ENCODE measurements around the gene SMAD6. TPM values are rescaled to one million over a fixed set of nuclear protein-coding genes. Genes with fewer than 3 reads are reported as not detected.
A peak's percentile ranks its signal among the peaks of the same experiment; 100 is the strongest.

SMAD6 gene
- total and polyA plus RNA-seq, 3 experiments from 2014 or later = 0.04 to 0.26 TPM; not detected in 1

DNA sequence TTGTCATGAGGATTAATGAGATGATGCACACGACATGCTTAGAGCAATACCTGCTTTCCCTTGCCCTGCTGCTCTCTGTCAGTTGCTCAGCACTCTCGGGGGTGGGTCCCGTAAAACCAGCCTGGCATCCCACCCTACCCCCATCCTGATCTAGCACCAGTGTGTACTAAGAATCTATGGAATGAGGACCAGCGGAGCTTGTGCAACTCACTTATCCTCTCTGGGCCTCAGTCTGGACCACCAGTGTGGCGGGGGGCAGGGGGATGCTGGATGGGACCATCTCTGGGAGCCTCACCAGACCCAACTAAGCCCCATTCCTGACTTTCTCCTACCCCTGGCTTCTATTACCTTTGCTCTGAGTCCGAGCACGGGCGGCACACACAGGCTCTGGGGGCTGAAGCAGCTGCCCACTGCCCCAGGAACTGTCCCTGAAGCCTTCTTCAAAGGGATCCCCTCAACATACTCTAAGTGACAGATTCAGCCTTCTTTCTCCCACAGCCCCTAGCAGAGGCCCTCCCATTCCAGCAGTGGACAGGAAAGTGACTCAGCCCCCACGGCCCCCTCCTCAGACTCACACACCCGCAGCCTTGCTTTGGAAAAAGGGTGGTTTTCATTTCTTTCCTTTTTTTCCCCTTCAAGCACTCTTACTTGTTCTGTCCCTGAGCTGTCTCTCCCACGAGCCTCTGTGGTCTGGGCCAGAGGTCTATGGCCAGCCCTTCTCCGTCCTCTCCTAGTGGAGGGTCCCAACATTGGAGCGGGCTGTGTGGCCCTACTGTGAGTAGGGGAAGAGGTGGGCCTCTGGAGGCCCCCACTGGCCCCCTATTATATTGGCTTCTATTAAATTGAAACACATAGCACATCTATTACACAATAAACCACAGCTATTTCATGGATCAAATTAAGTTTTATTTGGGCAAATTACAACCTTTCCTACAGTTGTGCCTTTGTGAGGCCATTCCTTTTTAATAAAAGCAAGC, 100.3 kb downstream of the SMAD6 start:
- no peaks in the 10 kb centered on the region for H3K27me3 ChIP-seq (ENCODE audit: insufficient read depth, low read length, poor library complexity, severe bottlenecking)
- no peak overlapping the region for H3K4me3 Mint-ChIP-seq
- H3K4me1 Mint-ChIP-seq = no peaks in the 10 kb centered on the region
- H3K27ac ChIP-seq (ENCODE audit: low read depth, low read length) = peak overlapping the region; percentile 64
- ChIA-PET CTCF (no interaction called here), POLR2A (no interaction called here)
- H3K9me3 ChIP-seq (ENCODE audit: low read length) = no peaks in the 10 kb centered on the region
- H3K36me3 ChIP-seq (ENCODE audit: insufficient read depth, low read length) = no peaks in the 10 kb centered on the region
- peak overlapping the region in 1 of 8 donors; percentile 87 for H3K27ac Mint-ChIP-seq
- no peaks in the 10 kb centered on the region for H3K4me1 ChIP-seq (ENCODE audit: insufficient read depth, low read length)
- no peaks in the 10 kb centered on the region for H3K9me3 Mint-ChIP-seq
- peaks cover 13 to 20% of the 10 kb centered on the region in 2 donors for H3K27me3 Mint-ChIP-seq
- DNase-seq = no peak
- H3K4me3 ChIP-seq (ENCODE audit: low read length) = no peak overlapping the region
- H3K36me3 Mint-ChIP-seq = no peaks in the 10 kb centered on the region

DNA sequence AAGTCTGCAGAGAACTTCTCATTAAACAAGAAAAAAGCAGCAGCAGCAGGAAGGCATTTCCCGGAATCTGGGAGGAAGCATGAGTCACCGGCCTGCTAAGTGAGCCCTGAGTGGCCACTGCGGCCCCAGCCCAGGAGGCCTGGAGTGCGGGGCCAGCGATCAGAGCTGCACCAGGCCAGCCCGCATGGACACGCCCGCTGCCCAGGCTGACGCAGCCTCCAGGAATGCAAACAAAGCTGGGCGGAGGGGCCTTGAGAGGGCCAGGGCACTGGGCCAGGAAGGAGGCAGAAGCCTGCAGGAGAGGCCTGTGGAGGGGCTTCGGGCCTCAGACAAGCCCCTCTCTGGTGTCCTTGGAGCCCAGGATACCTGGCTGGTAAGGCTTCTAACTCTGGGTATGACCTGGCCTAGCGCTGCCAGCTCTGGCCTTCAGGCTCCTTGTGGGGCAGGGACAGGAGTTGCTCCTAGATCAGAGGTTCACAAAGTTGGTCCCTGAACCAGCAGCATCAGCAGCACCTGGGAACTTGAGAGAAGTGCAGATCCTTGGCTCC, 101.2 kb downstream of the SMAD6 start:
- no peaks in the 10 kb centered on the region for H3K36me3 Mint-ChIP-seq
- H3K4me3 Mint-ChIP-seq = no peak overlapping the region
- no peak overlapping the region for H3K27ac Mint-ChIP-seq
- peaks cover 11 to 13% of the 10 kb centered on the region in 2 donors for H3K27me3 Mint-ChIP-seq
- H3K36me3 ChIP-seq (ENCODE audit: insufficient read depth, low read length) = no peaks in the 10 kb centered on the region
- no peaks in the 10 kb centered on the region for H3K9me3 Mint-ChIP-seq
- H3K4me1 ChIP-seq (ENCODE audit: insufficient read depth, low read length) = no peaks in the 10 kb centered on the region
- H3K27ac ChIP-seq (ENCODE audit: low read depth, low read length) = peak overlapping the region; percentile 64
- ChIA-PET POLR2A (no interaction called here), CTCF (no interaction called here)
- H3K9me3 ChIP-seq (ENCODE audit: low read length) = no peaks in the 10 kb centered on the region
- H3K4me1 Mint-ChIP-seq = no peaks in the 10 kb centered on the region
- H3K4me3 ChIP-seq (ENCODE audit: low read length) = no peak overlapping the region
- no peak for DNase-seq
- no peaks in the 10 kb centered on the region for H3K27me3 ChIP-seq (ENCODE audit: insufficient read depth, low read length, poor library complexity, severe bottlenecking)

DNA sequence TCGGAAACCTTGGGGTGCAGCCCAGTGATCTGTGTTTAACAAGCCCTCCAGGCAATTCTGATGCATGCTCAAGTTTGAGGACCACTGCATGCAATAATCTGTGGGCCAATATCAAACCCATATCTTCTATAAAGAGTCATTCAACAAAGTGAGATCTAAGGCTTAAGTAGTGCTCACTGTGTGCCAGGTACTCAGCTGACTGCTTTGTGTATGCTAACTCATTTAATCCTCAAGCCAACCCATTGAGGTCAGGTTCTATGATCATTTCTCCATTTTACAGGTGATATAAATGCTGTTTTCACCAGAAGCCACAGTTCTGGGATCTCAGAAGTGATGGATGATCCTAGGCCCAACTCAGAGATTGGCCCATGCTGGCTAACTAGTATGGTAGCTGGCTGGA, 101.7 kb downstream of the SMAD6 start:
- Histone ChIP-seq H3K27me3 (ENCODE audit: insufficient read depth, low read length, poor library complexity, severe bottlenecking) (no peaks in the 10 kb centered on the region), H3K4me3 (ENCODE audit: low read length) (no peak overlapping the region), H3K27ac (ENCODE audit: low read depth, low read length) (peak overlapping the region; percentile 58), H3K4me1 (ENCODE audit: insufficient read depth, low read length) (no peaks in the 10 kb centered on the region), H3K36me3 (ENCODE audit: insufficient read depth, low read length) (no peaks in the 10 kb centered on the region), H3K9me3 (ENCODE audit: low read length) (no peaks in the 10 kb centered on the region)
- Mint-ChIP-seq H3K36me3 (no peaks in the 10 kb centered on the region), H3K4me1 (no peaks in the 10 kb centered on the region), H3K9me3 (no peaks in the 10 kb centered on the region), H3K27ac (no peak overlapping the region), H3K4me3 (no peak overlapping the region), H3K27me3 (peaks cover 7 to 11% of the 10 kb centered on the region in 2 donors)
- CTCF ChIA-PET = no interaction called here
- POLR2A ChIA-PET = no interaction called here
- no peak for DNase-seq

DNA sequence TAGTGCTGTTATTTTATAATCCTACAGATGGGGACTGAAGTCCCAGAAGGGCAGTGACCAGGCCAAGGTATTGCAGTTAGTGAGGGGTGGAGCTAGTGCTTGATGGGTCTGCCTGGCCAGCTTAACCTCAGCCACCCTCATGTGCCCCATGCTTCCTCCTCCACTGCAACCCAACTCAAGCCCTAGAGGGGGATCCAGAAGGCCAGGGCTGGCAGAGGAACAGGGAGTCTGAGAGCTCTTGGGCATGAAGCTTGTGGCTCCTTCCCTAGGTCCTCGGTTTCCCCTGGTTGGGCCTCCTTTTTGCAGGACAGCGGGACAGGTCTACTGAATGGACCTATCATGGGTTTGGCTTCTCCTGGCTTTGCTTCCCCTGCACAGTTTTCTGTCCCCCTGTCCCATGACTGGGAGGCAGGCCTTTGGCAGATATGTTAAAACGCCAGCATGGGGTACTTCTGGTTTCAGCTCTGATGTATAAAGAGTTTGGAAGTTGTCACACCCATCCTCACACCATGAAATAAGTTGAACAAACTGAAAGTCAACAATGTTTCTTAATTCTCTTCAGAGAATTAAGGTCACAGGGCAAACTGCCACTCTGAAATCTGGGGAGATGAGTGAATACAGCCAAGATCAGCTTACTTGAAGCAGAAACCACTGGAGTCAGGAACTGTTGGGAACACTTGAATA, 103.3 kb downstream of the SMAD6 start:
- Histone ChIP-seq H3K9me3 (ENCODE audit: low read length) (no peaks in the 10 kb centered on the region), H3K36me3 (ENCODE audit: insufficient read depth, low read length) (no peaks in the 10 kb centered on the region), H3K4me1 (ENCODE audit: insufficient read depth, low read length) (no peaks in the 10 kb centered on the region), H3K27ac (ENCODE audit: low read depth, low read length) (no peak overlapping the region), H3K4me3 (ENCODE audit: low read length) (no peak overlapping the region), H3K27me3 (ENCODE audit: insufficient read depth, low read length, poor library complexity, severe bottlenecking) (no peaks in the 10 kb centered on the region)
- no peaks in the 10 kb centered on the region for H3K36me3 Mint-ChIP-seq
- ChIA-PET POLR2A (no interaction called here), CTCF (no interaction called here)
- no peaks in the 10 kb centered on the region for H3K9me3 Mint-ChIP-seq
- peaks cover 10% of the 10 kb centered on the region in 2 donors for H3K27me3 Mint-ChIP-seq
- DNase-seq = no peak
- no peak overlapping the region for H3K4me3 Mint-ChIP-seq
- H3K4me1 Mint-ChIP-seq = no peaks in the 10 kb centered on the region
- no peak overlapping the region for H3K27ac Mint-ChIP-seq

DNA sequence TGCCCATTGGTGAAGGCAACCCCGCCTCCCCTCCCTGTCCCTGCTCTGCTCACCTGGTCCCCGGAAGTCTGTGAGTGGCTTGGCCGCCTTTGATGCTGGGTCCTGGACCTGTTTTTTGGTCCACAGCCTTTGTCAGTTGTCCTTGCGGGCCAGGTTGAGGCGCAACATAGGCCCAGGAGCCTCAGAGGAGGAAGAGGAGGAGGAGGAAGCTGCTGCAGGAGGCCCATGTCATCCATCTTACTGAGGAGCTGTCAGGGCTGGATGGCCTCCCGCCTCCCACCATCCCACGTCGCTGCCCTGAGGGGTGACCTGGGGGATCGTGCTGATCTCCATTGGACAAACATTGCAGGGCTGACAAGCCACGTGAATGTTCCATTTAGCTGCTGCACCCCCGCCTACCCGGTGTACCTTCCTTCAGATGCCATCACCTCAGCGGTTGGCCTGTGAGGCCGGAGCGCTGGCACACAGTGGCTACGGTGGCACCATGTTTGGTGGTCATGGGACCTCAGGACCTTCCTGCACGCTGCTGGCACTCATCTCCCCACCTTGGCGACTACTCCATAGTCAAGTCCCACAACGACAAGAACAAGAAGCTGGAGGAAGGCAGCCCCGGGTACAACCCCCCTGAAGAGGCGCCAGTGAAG, 106.3 kb downstream of the SMAD6 start:
- CTCF ChIA-PET = no interaction called here
- POLR2A ChIA-PET = no interaction called here
- no peaks in the 10 kb centered on the region for H3K36me3 Mint-ChIP-seq
- Histone ChIP-seq H3K27me3 (ENCODE audit: insufficient read depth, low read length, poor library complexity, severe bottlenecking) (no peaks in the 10 kb centered on the region), H3K4me1 (ENCODE audit: insufficient read depth, low read length) (no peaks in the 10 kb centered on the region), H3K36me3 (ENCODE audit: insufficient read depth, low read length) (no peaks in the 10 kb centered on the region), H3K9me3 (ENCODE audit: low read length) (no peaks in the 10 kb centered on the region), H3K27ac (ENCODE audit: low read depth, low read length) (no peak overlapping the region), H3K4me3 (ENCODE audit: low read length) (no peak overlapping the region)
- DNase-seq = no peak
- H3K4me1 Mint-ChIP-seq = no peaks in the 10 kb centered on the region
- peaks cover 0 to 1% (median 0%) of the 10 kb centered on the region in 5 donors for H3K9me3 Mint-ChIP-seq
- H3K27ac Mint-ChIP-seq = peak overlapping the region in 1 of 8 donors; percentile 39
- H3K4me3 Mint-ChIP-seq = no peak overlapping the region
- H3K27me3 Mint-ChIP-seq = peaks cover 6 to 11% of the 10 kb centered on the region in 2 donors

DNA sequence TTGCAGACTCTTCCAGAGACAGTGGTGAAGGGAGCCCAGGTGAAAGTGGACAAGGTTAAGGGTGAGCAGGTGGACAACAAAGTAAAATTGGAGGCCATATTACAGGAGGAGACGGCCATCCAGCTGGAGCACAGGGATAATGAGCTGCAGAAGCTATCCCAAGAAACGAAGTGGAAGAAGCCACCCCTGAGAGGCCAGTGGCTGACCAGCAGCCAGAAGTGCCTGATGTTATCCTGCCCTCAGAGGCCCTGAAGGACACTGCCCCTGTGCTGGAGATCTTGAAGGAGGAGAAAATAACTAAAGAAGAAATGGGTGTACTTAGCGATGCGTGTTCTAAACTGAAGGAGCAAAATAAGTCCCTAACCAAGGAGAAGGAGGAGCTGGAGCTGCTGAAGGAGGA, 107.6 kb downstream of the SMAD6 start:
- Mint-ChIP-seq H3K4me1 (no peaks in the 10 kb centered on the region), H3K9me3 (peaks cover 0 to 7% (median 0%) of the 10 kb centered on the region in 5 donors), H3K36me3 (peaks cover 0 to 4% (median 0%) of the 10 kb centered on the region in 3 donors), H3K27ac (no peak overlapping the region), H3K4me3 (no peak overlapping the region), H3K27me3 (peaks cover 6 to 21% of the 10 kb centered on the region in 2 donors)
- Histone ChIP-seq H3K36me3 (ENCODE audit: insufficient read depth, low read length) (no peaks in the 10 kb centered on the region), H3K9me3 (ENCODE audit: low read length) (no peaks in the 10 kb centered on the region), H3K4me3 (ENCODE audit: low read length) (no peak overlapping the region), H3K27ac (ENCODE audit: low read depth, low read length) (no peak overlapping the region), H3K4me1 (ENCODE audit: insufficient read depth, low read length) (no peaks in the 10 kb centered on the region), H3K27me3 (ENCODE audit: insufficient read depth, low read length, poor library complexity, severe bottlenecking) (no peaks in the 10 kb centered on the region)
- no peak for DNase-seq
- ChIA-PET CTCF (no interaction called here), POLR2A (no interaction called here)

DNA sequence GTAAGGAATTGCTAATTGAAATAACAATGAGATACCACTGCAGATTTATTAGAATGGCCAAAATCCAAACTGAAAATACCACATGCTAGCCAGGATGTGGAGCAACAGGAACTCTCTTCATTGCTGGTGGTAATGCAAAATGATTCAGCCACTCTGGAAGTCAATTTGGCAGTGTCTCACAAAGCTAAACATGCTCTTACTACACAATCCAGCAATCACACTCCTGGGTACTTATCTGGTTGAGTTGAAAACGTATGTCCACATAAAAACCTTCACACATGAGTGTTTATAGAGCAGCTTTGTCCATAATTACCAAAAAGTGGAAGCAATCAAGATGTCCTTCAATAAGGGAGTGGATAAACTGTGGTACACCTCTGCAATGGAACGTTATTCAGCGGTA, 113.3 kb downstream of the SMAD6 start:
- POLR2A ChIA-PET = no interaction called here
- H3K36me3 ChIP-seq (ENCODE audit: insufficient read depth, low read length) = no peaks in the 10 kb centered on the region
- CTCF ChIA-PET = no interaction called here
- no peaks in the 10 kb centered on the region for H3K9me3 ChIP-seq (ENCODE audit: low read length)
- peaks cover 0 to 4% (median 1%) of the 10 kb centered on the region in 3 donors for H3K36me3 Mint-ChIP-seq
- H3K27ac Mint-ChIP-seq = no peak overlapping the region
- no peaks in the 10 kb centered on the region for H3K4me1 ChIP-seq (ENCODE audit: insufficient read depth, low read length)
- DNase-seq = no peak
- peaks cover 0 to 7% (median 0%) of the 10 kb centered on the region in 5 donors for H3K9me3 Mint-ChIP-seq
- H3K27me3 ChIP-seq (ENCODE audit: insufficient read depth, low read length, poor library complexity, severe bottlenecking) = no peaks in the 10 kb centered on the region
- H3K4me3 ChIP-seq (ENCODE audit: low read length) = no peak overlapping the region
- H3K4me3 Mint-ChIP-seq = no peak overlapping the region
- H3K4me1 Mint-ChIP-seq = no peaks in the 10 kb centered on the region
- no peak overlapping the region for H3K27ac ChIP-seq (ENCODE audit: low read depth, low read length)
- peaks cover 5 to 27% of the 10 kb centered on the region in 2 donors for H3K27me3 Mint-ChIP-seq

DNA sequence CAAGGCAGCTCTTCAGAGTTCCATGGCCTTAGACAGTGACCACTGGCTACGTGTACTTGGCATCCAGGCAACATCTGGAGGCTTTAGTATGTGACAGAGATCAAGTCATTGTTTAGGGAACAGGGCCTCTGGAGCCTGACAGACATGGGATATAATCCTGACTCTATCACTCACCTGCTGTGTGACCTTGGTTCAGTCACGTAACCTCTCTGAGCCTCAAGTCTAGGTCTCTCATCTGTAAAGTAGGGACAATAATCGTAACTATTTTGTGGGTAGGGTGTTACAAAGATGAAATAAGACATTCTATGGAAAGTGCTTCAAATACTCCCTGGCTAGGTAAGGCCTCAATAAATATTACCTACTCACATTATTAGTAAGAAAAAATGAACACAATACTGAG, 114.2 kb downstream of the SMAD6 start:
- Histone ChIP-seq H3K4me1 (ENCODE audit: insufficient read depth, low read length) (no peaks in the 10 kb centered on the region), H3K9me3 (ENCODE audit: low read length) (no peaks in the 10 kb centered on the region), H3K27ac (ENCODE audit: low read depth, low read length) (no peak overlapping the region), H3K4me3 (ENCODE audit: low read length) (no peak overlapping the region), H3K27me3 (ENCODE audit: insufficient read depth, low read length, poor library complexity, severe bottlenecking) (no peaks in the 10 kb centered on the region), H3K36me3 (ENCODE audit: insufficient read depth, low read length) (no peaks in the 10 kb centered on the region)
- Mint-ChIP-seq H3K4me3 (no peak overlapping the region), H3K9me3 (peaks cover 0 to 7% (median 0%) of the 10 kb centered on the region in 5 donors), H3K27me3 (peaks cover 5 to 27% of the 10 kb centered on the region in 2 donors), H3K4me1 (no peaks in the 10 kb centered on the region), H3K27ac (no peak overlapping the region), H3K36me3 (peaks cover 0 to 4% (median 1%) of the 10 kb centered on the region in 3 donors)
- ChIA-PET POLR2A (no interaction called here), CTCF (no interaction called here)
- no peak for DNase-seq
